GM18505 (cell line): ENCODE data around the gene KIF17.

ENCODE experiments used
- ATAC-seq: cut with Tn5 transposase; IDR thresholded peaks from one replicate; pipeline ENCODE4 v1.9.1; 2021; ENCODE audit not compliant: unreplicated experiment
- POLR2A ChIP-seq: IDR thresholded peaks from 4 replicates; pipeline ENCODE4 v1.6.1; 2011; ENCODE audit warnings: borderline replicate concordance; ENCODE audit not compliant: insufficient read depth, insufficient read length; ENCODE audit errors: extremely low read depth

KIF17 gene

GRCh38 chr1:20732071-20732587, 14.3 kb upstream of the KIF17 start:
- ATAC-seq = no peak

DNA sequence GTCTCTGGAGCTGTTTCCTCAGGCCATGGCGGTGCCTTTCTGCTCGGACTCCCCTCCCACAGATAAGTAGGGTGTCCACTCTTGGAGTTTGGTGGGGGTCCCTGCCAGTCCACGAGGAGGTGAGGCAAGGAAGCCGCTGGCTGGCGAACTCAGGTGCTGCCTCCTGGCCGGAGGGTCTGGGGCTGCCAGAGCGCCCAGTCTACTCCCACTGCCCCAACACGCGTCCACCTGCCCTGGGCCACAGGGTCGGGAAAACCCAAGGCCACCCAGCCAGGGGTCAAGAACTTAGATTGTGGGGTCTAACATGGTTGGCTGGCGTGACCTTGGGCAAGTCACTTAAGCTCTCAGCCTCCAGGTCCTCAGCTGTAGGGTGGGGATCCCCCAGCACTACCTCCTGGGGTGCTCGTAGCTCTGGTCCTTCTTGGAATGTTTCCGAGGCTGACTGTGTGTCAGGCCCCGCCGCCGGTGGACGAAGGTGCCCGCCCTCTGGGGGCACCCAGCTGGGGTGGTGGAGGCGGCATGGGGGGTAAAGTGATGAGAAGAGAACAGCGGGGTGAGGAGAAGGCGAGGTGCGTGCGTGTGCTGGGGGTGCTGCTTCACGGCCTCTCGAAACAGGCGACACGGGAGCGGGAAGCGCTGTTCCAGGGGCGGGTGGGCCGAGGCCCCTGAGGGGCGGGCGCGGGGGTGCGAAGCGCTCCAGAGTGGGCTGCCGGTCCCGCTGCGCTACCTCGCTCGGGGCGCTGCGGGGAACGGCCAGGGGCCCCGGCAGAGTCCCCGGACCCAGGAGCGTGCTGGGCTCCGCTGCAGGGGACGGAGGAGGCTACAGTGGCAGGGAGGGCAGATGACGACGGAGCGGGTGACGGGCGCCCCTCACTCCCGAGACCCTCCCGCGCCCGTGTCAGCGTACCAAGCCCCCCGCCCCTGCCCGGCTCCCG, 13.5 kb upstream of the KIF17 start:
- ATAC-seq = no peak
- no peak for TF ChIP-seq POLR2A

More at GRCh38 chr1:20732071-20732587, 14.3 kb upstream of the KIF17 start:
- no peak for TF ChIP-seq POLR2A

- no peak for ATAC-seq
- no peak for TF ChIP-seq POLR2A
Observed at GRCh38 chr1:20730690-20731056, 12.9 kb upstream of the KIF17 start.

DNA sequence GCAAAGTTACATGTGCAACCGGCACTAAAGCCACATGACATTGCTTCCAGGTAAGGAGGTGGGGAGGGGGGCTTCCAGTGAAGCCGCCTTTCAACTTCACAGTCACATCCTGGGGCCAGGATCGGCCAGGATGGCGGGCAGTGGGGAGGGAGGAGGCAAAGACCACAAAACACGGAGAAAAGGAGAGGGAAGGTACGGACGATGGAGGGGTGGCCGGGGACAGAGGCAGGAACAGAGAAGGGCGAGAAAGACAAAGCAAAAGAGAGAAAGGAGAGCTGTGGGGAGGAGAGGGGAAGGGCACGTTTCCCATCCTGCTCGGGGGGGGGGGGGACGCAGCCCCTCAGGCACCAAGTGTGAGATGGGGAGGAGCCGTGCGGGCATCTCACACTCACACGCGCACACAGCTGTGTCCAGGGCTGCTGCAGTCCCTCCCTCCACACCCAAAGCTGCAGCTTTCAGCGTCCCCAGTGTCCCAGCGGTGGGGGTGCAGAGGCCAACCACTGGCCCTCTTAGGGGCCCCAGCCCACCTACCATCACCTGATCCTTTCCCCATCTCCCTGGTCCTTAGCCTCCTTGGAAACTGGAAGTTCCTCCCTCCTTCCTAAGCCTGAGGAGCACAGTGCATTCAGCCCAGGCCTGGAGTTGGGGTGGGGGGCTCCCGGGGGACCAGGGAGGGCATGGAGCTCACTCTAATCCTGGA, 12.3 kb upstream of the KIF17 start:
- ATAC-seq = no peak
- no peak for TF ChIP-seq POLR2A

DNA sequence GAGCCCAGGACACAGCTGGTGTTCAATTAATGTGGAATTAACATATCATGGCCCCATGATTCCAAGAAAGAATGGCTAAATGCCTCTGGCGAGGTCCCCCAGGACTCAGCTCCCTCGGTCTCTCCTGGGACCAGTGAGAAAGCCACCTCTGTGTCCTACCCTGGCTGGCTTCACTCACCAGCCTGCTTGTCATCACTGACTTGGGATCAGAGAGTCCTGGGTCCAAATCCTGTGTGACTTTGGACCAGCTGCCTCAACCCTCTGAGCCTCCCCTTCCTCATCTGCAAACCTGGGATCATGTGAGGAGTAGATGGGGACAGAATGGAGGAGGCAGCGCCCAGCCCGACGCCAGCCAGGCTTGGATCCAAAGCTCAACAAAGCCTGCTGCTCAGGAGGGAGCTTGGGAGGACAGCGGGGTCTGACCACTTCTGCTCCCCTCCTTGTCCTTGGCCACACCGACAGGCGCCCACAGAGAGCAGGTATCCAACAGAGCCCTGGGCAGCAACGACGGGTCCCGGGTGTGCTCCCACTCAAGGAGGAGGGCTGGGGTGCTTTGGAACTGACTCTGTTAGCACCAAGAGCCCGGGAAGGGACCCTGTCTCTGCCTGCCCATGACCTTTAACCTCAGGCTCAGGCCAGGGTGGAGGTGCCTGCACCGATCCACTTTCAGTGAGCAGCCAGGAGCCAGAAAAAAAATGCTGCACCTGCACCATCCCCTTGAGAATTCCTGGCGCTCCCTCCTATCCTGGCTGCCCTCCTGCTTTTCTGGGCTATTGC, 11.5 kb upstream of the KIF17 start:
- no peak for ATAC-seq
- TF ChIP-seq POLR2A = no peak

GRCh38 chr1:20728371-20729154, 10.8 kb upstream of the KIF17 start:
- no peak for TF ChIP-seq POLR2A
- no peak for ATAC-seq

DNA sequence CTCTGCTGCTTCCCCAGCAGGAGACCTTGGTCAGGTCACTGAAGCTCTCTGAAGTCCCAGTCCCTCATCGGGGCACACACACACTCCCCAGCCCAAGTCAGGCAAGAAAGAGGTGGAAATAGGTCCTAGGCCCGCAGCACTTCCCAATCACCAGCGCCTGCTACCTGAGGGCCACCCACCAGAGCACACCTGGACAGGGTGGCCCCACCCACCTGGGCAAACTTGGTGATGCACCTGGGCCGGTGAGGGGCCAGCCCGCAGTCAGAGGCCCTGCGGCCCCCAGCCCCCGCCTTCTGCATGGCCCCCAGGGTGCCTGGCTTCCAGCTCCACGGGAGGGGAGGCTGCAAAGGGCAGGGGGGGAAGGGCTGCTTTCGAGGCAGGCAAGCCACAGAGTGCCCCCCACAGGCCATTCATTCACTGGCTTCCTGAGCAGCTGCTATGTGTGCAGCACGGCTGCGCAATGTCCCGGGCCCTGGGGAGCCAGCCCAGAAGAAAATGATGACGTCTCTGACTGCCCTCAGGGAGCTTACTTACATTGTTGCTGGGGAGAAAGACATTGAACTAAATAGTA, 10.0 kb upstream of the KIF17 start:
- no peak for TF ChIP-seq POLR2A

GRCh38 chr1:20726932-20727745, 9.3 kb upstream of the KIF17 start:
- ATAC-seq = no peak
- no peak for TF ChIP-seq POLR2A

More for the DNA sequence above, 10.0 kb upstream of the KIF17 start:
- ATAC-seq = no peak

DNA sequence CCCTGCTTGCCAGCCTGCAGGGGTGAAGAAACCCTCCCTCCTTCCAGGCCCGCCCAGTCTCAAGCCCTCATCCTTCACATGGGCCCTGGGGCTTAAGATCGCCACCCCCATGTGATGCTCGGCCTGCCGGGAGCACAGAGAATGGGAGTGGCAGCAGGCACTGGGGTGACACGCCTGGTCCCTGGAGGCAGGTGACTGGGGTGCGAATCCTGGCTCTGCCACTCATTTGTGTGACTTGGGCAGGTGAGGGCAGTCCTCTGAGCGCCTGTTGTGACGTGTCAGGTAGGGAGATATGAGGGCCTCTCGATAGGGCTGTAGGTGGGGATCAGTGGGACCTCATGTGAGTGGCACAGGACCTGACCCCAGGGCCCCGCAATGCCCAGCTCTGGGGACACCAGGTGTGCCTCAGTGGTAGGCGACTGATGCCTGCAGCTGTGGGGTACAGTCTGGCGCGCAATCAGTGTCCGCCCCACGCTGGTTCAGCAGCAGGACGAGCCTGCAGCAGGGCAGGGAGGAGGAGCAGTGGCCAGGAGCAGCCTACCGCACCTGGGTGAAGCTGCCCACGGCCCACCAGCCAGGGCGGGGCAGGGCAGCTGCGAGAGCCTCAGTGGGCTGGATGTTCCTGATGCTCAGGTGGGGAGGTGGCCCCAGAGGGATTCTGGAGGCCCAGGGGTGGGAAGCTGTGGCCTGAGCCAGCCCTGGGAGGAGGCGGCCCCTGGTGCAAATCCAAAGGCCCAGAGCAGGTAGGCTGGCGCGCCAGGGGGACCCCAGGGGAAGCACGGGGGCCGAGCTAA, 8.5 kb upstream of the KIF17 start:
- no peak for ATAC-seq
- TF ChIP-seq POLR2A = no peak

DNA sequence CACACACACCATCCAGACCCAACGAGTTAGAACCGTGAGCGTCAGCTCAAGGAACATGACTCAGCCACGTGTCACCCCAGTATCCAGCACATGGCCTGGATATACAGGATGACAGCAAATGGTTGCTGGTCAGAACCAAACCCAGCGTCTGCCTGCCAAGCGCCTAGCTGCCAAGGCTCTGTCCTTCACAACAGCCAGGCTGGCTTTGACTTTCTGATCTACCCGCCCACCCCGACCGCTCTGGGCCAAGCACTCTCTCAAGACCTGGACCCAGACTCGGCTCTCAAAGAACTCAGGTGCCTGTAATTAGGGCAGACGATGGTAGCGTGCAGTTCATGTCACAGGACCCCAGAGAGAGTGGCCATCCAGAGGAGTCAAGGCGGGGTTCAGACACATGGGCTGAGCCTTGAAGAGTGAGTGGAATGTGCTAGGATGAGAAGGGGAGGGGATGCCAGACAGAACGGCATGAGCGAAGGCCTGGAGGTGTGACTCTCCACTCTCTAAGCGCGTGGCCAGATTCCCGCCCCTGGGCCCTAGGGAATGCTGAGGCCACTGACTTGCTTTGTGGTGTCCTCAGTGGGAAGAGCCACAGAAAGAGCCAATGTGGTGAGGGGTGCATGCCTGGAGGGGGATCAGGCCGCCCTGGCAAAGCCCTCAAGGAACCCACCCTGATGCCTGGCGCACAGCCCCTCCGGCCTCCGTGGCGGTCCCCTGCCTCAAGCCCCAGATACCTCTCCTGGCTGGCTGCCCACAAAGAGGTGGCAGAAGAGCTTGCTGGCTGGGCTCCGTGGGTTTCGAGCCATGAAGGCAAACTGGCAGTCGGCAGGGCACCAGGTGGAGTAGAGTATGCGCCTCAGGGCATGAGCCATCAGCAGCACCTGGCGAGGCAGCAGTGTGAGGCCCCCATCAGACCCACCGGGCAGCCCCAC, 7.6 kb upstream of the KIF17 start:
- no peak for ATAC-seq
- TF ChIP-seq POLR2A = no peak
